HG03354 (cell line): ENCODE results near the gene NUDT7.

Experiments
- ATAC-seq: cut with Tn5 transposase; IDR thresholded peaks from one replicate; pipeline ENCODE4 v1.9.1; 2021; ENCODE audit warnings: mild to moderate bottlenecking; ENCODE audit not compliant: unreplicated experiment, poor library complexity, severe bottlenecking

The NUDT7 gene

GRCh38 chr16:77721752-77722308 lies 484 bp upstream of the NUDT7 start:
- peak; percentile 39 for ATAC-seq

DNA sequence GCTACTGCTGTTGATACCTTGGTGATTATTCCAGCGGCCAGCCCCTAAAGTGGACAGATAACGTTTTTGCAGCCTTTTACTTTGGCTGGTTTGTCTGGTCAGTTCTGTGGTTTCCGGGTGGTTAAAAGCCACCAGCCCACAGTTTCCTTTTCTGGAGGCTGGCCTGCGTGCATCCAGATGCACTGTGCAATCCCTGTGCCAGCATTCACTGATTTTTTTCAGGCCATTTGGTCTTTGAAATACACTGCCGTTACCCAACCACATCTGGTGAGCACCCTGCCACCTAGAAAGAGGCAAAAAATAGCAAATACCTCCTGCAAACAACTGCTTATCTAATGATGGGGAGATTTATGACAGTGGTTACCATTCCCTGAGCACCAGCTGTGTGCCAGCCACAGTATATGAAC lies 797 bp downstream of the NUDT7 start:
- ATAC-seq, result peak; percentile 8

- ATAC-seq, result no peak
These were observed 1.9 kb downstream of the NUDT7 start for GRCh38 chr16:77724174-77724573.

DNA sequence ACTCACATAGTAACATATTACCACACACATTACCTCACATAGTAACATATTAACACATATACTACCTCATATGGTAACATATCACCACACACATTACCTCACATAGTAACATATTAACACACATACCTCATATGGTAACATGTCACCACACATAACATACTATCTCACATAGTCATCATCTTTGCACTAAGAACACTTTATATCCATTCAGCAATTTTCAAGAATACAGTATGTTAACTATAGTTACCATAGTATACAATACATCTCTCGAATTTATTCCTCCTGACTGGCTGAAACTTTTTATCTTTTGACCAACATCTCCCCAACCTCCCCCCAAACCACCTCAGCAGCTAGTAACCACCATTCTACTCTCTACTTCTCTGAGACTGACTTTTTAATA lies 7.6 kb downstream of the NUDT7 start:
- ATAC-seq, result no peak

- ATAC-seq, result no peak
These were observed 10.1 kb downstream of the NUDT7 start for GRCh38 chr16:77732241-77732946.

- peak; percentile 87 for ATAC-seq
These were observed 14.6 kb downstream of the NUDT7 start for GRCh38 chr16:77736879-77737278.

- no peak for ATAC-seq
These were observed 16.6 kb downstream of the NUDT7 start for GRCh38 chr16:77738706-77739558.

GRCh38 chr16:77739559-77739892 lies 17.2 kb downstream of the NUDT7 start:
- no peak for ATAC-seq

DNA sequence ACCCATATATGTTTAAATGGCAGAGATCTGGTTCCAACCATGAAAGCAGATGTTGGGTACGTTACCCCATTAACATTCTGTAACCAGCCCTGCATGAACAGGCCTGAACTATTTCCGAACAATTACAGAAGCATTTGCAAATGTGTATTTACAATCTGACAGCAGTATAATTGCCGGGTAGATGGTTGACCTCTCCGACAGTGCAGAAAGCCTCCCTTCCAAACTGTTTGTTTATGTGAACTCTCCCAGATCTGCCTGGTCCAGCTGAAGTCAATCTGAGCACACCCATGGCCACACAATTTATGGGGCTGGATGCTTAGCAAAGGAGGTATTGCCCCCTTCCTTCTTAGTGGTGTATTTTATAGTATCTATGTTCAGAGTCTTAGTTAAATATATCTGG lies 21.8 kb downstream of the NUDT7 start:
- ATAC-seq, result no peak

- ATAC-seq, result no peak
These were observed 23.7 kb downstream of the NUDT7 start for GRCh38 chr16:77745972-77746371.

DNA sequence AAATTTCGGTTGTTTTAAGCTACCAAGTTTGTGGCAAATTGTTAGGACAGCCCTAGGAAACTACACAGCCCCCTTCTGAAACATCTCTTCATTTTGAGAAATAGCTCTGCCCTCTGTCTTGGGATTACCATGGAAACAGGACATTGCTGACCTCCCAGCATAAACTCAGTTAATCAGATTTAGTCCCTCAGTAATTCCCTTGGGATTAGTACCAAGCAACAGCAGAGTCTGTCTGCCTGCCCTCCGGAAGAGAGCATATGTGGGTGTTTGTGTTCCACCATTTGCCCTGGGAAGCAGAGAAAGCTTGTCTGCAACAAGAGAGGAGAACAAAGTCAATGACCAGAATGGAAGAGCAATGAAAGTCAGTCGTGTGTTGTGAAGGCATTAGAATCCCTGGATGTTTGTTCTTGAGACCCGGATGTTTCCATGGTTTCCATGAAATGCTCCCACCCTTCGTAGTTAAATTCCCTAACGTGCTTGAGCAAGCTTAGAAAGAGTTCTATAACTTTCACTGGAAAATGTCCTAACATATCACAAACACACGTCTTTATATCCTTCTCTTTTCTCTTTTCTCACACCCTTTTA lies 26.2 kb downstream of the NUDT7 start:
- ATAC-seq, result no peak

- ATAC-seq, result no peak
These were observed 27.1 kb downstream of the NUDT7 start for GRCh38 chr16:77749415-77749814.

GRCh38 chr16:77758046-77758445 lies 35.7 kb downstream of the NUDT7 start:
- no peak for ATAC-seq

GRCh38 chr16:77758508-77758907 lies 36.2 kb downstream of the NUDT7 start:
- no peak for ATAC-seq

DNA sequence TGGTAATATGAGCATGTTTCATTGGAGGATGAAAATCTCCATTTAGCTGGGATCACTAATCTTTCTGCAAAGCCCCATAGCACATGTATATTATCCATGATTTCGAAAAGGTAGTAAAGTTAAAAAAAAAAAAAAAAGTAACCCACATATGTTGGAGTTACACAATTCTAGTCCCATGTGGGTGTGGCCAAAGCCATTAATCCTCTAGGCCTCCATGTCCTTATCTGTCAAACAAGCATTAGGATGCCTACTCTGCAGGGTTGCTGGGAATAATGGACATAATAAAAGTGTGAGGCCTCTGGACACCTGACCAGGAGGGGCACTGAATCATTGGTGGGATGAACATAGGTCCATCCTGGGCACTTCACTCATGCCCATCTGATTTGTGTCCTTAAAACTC lies 36.9 kb downstream of the NUDT7 start:
- ATAC-seq, result no peak

DNA sequence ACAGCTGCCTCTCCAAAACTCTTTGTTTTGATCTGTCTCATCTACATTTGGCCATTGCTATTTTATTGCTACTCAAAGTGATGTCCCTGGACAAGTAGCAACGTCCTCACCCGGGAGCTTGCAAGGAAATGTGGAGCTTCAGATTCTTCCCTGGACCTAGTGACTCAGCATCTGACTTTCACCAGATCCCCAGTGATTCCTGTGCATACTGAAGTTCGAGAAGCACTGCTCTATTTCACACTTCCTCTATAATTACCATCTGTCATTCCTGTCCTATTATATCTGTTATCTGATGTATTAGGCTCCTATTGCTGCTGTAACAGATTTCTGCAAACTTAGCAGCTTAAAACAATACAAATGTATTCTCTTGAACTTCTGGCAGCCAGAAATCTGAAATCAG lies 37.5 kb downstream of the NUDT7 start:
- ATAC-seq, result no peak

- ATAC-seq, result no peak
These were observed 38.5 kb downstream of the NUDT7 start for GRCh38 chr16:77760800-77761199.

DNA sequence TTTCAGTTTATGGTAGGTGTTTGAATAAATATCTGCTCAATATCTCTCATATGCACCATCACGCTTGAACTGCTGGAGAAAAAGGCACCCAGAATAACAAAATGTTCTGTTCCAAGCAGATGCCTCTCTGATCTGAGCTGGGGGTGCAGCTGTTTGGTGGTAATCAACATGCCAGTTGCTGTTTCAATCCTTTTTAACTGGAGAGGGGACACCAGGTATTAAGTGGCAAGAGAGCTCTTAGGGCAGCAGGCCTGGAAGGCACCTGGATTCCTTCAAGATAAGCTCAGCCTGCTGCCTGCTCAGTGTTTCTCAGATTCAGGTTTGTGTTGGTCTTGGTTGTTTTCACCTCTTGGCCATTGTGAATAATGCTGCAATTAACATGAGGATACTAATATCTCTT lies 38.9 kb downstream of the NUDT7 start:
- ATAC-seq, result no peak

- ATAC-seq, result no peak
These were observed 39.9 kb downstream of the NUDT7 start for GRCh38 chr16:77762262-77762661.

DNA sequence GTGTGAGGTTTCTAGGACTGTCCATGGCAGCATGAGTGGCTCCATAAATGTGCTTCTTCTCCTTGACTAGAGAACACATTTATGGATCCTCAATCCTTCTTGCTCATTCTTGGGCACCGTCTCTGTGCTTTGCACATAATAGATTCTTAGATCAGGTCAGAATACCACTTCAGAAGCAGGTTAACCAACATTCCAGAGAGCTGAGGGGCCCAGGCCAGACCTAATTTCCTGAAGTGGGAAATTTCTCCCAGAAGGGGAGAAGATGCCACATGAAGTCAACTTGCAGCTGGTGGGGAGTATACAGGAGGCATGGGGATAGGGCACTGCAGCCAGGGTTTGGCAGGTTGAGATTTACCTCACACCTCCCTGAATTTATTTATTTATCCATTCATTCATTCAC lies 41.7 kb downstream of the NUDT7 start:
- ATAC-seq, result no peak

- no peak for ATAC-seq
These were observed 44.9 kb downstream of the NUDT7 start for GRCh38 chr16:77767211-77767610.
